HTR-8/SVneo (cell line): ENCODE results near the gene SLC39A11.

Experiments used
- DNase-seq: peaks from one replicate; pipeline ENCODE4 v3.0.0; 2011; ENCODE audit warnings: low spot score, mixed read lengths; ENCODE audit not compliant: insufficient read length
- FAIRE-seq: peaks from 2 replicates; lab custom pipeline; 2011; peaks lifted over from hg19 to GRCh38; lab: Jason Lieb, UNC

SLC39A11 gene

DNA sequence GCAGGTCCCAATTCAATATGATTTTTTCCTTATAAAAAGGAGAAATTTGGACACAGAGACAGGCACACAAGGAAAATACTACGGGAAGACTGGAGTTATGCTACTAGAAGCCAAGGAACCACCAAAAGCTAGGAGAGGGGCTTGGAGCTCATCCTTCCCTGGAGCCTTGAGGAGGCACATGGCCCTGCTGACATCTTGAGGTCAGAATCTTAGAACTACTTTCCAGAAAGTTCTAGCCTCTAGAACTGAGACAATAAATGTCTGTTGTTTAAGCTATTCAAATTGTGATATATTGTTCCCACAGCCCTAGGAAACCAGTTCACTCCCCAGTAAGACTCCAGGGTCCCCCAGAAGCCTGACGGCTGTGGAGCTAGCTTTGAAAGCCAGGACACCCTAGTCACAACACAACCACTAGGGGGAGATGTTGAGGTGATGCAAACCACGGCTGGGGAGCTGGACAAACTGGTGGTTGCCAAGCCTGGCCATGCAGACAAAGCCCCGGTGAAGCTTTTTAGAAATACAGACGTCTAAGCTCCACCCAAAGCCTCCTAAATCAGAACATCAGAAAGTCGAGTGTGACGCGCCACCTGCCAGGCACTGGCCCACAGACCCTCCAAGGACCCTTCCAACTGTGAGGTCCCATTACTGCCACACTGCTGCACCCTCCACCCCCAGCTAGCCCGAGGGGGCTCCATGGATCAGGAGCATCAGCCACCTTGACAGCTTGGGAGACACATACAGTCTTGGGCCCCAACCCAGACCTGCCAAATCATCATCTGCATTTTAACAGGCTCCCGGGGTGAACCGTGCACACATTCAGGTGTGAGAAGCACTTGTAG lies 106.4 kb downstream of the SLC39A11 start:
- FAIRE-seq (peak; percentile 91), DNase-seq (peak; percentile 88)

DNA sequence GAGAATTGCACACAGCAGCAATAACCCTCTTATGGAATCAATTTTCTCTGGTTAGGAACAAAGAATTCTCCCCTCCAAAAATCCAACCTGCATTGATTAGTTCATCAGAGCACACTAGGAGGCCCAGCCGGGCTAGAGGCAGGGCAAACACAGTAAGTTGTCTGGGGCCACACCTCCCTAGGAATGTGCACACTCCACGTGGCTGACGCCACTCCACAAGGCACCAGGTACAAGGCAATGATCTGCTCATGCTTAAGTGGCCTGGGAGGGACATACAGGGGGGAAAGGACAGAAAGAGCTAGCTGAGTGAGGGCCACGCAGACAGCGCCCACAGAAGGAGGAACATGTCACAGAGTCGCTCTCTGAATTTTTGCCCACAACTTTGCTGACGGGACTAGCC lies 107.6 kb downstream of the SLC39A11 start:
- FAIRE-seq, result no peak
- no peak for DNase-seq

DNA sequence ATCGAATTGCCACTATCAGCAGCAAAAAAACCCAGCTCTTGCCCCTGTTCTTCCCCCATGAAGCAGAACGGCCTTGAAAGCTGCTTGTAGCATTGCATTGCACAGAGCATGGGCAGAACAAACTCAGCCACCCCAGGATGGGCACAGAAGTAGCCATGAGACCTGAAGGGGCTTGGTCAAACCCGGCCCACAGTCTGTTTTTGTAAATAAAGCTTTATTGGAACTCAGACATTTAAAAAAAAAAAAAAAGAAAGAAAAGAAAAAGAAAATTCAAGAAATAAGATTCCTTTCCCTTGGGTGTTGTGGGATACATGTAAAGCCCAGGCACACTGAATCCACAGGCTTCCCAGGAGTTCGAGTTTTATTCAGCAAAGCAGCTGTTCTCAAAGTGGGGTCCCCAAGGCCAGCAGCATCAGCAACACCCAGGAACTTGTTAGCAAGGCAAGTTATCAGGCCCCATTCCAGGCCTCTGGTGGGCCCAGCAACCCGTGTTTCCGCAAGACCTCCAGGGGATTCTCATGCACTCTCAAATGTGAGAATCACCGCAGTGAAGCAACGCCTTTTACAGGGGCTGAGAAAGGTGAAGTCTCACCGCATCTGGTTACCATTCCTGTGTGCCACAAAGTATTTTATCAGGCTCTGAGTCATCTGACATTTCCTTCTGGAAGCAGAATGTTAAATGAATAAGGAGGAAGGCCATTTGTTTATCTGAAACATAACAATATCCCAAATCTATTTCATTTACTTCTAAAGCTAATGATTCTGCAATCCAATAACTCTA lies 108.2 kb downstream of the SLC39A11 start:
- FAIRE-seq (peak; percentile 74), DNase-seq (peak; percentile 77)

DNA sequence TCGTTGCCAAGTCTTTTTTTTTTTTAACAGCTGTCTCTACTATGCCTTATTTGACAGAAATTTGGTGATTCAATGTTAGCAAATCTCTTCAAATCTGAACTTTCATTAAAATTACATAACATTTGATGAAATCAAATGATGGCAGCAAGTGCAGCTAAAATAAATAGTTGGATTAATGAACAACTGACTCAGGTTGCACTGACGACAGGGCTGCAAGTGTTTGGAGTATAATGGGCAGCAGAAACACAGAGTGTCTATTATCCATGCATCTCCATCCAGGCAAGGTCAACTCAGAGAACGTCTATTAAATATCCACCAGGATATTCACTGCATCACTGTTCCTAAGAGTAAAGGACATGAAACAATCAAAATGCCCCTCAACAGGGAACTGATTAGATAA lies 109.8 kb downstream of the SLC39A11 start:
- DNase-seq, result no peak
- no peak for FAIRE-seq

DNA sequence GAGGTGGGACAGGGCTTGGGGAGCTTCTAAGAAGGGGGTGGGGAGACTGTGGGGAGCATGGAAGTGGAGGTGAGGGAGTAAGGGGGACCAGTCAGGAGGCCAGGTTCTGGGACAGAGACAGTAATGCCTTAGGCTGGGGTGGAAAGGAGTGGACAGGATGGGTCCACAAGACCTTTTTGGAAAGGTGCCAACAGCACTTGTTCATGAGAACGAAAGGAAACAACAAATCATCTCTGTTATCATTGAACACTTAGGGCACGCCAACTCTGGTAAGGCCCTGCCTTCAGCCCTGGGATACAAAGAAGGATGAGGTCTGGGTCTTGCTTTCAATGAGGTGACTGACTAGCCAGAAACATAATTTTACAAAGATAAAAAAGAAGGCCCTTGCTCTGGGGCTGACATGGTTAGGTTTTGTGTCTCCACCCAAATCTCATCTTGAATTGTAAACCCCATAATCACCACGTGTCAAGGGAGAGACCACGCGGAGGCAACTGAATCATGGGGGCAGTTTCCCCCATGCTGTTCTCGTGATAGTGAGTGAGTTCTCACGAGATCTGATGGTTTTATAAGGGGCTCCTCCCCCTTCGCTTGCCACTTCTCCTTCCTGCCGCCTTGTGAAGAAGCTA lies 113.8 kb downstream of the SLC39A11 start:
- no peak for DNase-seq
- FAIRE-seq, result no peak

DNA sequence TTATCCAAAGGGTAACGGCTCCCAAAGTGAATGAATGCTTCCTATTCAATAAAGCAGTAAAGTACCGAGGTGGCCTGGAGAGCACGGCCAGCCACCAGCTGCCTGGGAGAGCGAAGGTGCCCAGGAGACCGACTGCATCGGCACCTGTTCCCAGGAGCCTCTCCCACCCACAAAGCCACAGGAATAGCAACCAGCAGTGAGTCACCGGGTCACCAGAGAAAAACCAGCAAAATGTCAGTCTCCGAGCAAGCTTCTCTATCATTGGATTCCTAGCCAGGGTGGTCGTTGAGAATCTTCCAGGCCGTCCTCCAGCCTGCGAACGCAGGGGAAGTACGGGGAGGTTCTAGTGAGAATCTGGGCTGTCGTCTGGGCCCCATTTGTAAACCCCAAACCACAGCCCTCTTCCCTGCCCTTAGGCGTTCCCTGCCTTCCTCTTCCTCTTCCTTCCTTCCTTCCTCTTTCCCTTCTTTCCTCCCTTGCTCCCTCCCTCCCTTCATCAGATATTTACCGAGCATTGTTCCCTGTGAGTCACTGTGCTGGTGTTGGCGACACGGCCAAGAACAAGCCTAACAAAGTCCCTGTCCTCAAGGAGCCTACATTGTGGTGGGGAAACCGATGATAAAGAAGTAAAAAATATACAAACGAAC lies 114.6 kb downstream of the SLC39A11 start:
- FAIRE-seq (no peak), DNase-seq (peak; percentile 60)

DNA sequence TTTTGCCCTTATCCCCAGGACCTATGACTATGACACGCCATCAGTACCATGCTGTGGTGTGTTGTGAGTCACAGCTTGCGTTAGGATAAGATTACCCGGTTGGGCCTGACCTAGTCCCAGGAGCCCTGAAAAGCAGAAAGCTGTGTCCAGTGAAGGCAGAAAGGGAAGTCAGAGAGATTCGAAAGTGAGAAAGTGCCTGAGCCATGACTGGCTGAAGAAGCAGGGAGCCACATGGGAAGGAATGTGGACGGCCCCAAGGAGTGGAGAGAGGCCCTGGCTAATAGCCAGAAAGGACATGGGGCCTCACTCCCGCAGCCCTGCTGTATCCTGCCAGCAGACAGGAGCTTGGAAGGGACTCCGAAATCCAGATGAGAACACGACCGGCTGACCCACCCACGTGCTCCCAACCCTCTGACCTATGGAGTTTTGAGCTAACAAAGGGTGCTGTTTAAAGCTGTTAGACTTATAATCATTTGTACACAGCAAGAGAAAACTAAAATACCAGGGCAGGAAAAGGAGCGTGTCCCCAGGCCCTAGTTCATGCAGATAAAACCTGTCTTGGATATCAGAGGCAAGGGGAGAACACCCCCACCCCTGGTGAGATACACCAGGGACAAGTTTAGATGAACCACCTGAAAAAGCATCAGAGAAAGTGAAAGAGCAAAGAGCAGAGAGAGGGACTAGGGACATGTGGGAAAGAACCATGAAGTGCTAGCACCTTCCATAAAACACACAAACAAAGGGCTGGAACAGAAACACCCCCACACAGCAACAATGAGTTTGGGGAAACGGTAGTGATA lies 115.3 kb downstream of the SLC39A11 start:
- no peak for FAIRE-seq
- DNase-seq, result peak; percentile 78

DNA sequence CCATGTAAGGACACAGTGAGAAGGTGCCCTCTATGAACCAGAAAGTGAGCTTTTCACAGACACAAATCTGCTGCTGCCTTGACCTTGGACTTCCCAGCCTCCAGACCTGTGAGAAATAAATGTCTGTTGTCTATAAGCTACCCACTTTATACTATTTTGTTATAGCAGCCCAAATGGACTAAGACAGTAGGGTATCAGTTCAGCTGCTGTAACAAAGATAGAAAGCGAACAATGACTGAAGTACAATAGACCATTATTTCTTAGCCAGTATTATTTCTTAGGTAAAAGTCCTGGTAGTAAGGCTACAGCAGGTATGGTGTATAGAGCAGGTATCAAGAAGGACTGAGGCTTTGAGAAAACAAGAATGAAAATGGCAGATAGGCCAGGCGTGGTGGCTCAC lies 117.0 kb downstream of the SLC39A11 start:
- DNase-seq, result no peak
- FAIRE-seq, result no peak

DNA sequence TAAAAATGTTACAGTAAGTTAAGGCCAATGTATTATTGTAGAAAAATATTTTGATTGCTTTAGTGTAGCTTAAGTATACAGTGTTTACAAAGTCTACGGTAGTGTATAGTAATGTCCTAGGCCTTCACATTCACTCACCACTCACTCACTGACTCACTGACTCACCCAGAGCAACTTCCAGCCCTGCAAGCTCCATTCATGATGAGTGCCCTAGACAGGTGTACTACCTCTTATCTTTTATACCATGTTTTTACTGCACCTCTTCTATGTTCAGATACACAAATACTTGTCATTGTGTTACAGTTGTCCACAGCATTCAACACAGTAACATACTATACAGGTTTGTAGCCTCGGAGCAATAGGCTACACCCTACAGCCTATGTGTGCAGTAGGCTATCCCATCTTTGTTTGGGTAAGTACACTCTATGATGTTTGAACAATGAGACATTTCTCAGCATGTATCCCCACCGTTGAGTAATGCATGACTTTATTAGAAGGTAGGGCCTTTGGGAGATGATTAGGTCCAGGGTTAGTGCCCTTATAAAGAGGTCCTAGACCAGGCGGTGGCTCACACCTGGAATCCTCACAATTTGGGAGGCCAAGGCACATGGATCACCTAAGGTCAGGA lies 117.8 kb downstream of the SLC39A11 start:
- no peak for DNase-seq
- FAIRE-seq, result peak; percentile 77

DNA sequence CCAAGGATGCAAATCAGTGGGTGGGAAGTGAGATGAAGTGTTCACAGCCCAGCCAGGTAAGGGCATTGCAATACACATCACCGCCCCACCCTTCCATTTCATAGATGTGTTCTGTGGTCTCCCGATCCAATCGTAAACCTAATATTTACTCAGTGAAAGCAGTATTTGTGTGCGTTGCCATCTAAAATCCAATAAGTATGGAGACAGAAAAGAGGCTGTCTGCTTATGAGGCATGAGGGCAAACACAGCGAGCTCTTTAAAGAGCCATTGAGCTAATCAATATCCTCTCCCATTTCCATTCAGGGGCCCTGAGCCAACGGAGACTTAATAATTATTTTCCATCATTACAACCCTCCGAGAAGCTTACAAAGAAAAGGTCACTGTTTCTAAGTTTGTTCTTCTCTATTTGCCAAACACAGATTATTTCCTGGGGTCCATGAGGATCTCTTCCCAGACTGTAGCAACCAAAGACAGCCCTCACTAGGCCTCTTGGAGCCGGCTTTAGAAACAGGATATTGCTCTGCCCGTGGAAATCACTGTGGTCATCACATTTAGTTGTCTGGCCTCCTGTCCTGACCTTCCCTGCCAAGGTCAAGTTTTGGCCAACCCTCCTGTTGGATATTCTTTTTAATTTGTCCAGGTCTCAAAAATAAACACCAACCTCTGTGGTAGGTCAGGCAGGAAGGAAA lies 120.1 kb downstream of the SLC39A11 start:
- no peak for FAIRE-seq
- DNase-seq, result no peak

DNA sequence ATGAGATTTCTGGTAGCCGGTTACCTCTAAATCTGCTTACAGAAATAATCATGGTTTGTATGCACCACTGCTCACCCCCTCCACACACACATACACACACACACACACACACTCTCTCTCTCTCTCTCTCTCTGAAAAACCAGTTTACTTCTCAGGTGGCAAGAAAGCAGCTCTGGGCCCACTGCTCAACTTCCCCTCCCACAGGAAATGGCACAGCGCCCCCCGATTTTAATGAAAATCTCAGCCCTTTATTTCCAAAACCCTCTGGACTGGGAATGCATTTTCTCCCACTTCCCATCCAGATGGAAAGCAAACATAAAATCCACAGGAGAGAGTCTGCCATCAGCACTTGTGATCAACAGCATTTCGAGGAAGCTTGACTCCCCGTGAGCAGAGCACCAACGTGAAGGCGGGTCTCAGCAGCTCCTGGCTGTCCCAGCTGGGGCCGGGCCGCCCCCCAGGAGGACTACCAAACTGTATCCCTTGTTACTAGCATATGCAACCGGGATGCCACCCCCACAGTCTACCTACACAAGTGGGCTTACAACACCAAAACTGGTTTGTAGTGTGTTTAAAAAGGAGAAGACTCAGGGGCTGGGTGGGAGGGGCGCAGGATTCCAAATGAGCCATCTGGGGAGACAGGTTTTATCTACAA lies 121.1 kb downstream of the SLC39A11 start:
- no peak for DNase-seq
- no peak for FAIRE-seq

DNA sequence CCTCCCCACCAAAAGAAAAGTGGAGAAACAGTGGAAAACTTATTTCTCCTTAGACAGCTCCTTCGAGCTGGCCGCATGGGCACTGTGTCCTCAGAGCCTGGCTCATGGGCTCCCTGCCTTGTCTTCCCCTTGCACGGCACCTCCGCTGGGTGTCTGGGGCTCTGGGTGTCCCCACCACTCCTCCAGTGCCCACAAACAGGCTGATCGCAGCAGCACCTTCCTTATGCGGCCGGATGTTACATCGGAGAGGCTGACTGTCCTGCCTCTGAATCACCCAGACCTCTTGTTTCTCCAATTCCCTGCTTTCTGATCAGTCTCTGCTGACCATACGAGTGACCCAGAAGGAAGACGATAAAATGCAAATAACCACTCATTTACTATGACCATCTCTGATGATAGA lies 121.7 kb downstream of the SLC39A11 start:
- FAIRE-seq, result no peak
- DNase-seq, result no peak

DNA sequence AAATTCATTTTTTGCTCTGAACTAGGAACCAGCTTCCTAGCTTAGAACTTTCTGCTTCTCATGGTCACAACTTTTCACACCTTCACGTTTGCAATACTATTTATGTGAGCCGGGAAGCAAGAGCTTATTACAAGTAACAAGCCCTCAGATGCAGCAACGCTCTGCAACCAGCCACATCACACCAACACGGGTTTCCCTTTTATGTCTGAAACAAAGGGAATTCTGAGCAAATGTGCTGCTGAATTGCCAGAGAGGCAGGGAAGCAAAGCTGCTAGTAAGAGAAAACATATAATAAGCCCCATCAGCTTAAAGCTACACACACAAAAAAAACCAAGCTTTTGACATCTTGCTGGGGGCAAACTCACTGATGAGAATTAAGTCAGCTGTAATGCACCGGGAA lies 122.2 kb downstream of the SLC39A11 start:
- FAIRE-seq, result no peak
- no peak for DNase-seq

DNA sequence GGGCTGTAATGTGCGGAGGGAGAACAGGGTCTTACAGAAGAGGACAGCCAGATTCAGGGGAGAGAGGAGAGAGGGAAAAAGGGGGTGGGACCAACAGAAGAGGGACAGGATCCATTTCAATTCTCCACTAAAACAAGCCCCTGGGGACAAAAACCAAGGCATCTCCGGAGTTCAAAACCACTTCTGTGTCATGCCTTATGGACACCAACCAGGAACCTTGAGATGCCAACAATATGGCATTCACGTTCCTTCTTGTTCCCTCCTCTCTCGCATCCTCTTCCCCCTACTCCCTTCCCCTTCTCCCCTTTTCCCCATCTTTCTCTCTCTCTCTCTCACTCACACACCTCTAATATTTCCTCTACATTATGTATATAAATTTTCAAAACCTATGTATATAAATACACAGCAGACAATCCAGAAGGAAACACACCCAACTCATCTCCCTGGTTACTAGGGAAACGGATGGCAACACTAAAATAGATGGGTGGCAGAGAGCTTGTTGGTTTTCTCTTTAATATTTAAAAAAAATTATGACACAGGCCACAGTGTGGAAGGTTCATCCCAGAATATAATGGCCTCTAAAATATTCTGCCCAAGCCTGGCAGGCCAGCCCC lies 123.1 kb downstream of the SLC39A11 start:
- DNase-seq, result no peak
- no peak for FAIRE-seq

DNA sequence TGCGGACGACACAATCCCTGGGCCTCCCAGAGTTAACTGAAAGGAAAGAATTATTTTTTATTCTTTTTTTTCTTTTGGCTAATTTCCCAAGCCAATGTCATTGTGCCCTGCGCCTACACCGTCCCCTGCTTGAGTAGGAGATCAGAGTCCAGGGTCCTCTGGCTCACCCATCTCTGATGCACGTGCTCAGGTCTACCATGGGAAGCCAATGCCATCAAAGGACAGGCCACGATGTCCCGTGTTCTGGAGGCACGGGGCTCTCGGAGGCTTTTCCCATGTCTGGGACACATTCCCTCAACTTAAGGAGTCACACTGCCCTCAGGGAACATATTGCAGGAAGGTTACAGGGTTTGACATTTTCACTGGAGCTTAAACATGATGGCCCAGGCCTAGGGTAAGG lies 123.7 kb downstream of the SLC39A11 start:
- no peak for DNase-seq
- no peak for FAIRE-seq

DNA sequence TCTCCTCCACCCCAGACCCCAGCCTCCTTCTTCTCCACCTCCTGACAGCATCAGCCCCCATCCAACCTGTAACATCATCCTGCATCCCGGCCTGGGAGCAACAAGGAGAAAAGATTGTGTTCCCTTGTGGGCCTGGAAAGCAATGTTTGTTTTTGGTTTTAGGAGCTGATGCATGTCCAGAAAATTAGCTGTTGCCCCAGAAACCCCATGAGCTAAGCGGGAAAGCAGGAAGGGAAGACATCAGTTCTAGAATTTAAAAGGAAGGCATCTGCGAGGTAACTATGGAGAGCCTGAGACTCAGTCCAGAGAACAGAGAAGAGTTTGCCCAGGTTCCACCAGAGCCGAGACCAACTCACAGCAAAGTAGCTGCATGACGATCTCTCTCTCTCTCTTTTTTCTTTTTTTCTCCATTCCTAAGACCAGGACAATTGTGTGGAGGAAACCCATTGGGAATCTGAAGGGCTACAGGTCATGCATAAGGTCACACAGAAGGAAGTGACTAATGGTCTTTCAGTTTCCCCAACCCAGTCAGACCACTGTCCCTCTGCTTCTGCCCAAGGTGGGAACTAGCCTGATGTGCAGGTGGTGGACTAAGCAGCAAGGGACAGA lies 124.4 kb downstream of the SLC39A11 start:
- DNase-seq, result no peak
- peak; percentile 31 for FAIRE-seq

DNA sequence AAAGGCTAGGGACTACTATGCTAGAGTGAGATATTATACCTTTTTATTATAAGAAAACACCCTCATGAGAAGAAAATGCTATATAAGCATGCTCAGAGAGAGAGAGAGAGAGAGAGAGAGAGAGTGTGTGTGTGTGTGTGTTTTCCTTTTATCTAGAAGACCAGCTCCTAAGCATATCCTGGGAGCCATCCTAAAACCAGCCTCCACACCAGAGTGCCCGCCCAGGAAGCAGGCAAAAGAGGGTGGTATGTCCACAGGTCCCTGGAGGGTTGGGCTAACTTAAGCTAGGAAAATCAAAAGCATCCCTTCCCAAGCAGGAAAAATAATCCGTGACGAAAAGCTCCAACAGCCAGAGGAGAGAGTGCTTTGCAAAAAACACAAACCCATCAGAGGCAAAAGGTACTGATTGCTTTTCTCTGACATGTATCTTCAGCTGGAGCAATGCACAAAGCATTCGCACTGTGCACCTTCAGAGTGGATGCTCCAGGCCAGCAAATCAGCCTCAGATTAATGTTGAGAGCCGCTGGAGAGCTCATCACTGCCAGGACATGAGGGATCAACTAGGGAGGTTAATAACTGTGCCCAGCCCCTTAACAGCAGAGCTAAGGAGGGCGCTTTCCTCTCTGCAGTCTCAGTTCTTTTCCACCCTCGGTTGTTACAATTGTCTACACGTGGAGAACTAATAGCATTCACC lies 125.1 kb downstream of the SLC39A11 start:
- no peak for DNase-seq
- FAIRE-seq, result no peak
